Brain pericyte (primary cell): Measurements from ENCODE around the gene PIK3R6.

Source experiments
- DNase-seq: peaks from one replicate; pipeline ENCODE4 v3.0.0-alpha.2; 2012; ENCODE audit warnings: low read depth, low spot score

PIK3R6 gene, protein sequence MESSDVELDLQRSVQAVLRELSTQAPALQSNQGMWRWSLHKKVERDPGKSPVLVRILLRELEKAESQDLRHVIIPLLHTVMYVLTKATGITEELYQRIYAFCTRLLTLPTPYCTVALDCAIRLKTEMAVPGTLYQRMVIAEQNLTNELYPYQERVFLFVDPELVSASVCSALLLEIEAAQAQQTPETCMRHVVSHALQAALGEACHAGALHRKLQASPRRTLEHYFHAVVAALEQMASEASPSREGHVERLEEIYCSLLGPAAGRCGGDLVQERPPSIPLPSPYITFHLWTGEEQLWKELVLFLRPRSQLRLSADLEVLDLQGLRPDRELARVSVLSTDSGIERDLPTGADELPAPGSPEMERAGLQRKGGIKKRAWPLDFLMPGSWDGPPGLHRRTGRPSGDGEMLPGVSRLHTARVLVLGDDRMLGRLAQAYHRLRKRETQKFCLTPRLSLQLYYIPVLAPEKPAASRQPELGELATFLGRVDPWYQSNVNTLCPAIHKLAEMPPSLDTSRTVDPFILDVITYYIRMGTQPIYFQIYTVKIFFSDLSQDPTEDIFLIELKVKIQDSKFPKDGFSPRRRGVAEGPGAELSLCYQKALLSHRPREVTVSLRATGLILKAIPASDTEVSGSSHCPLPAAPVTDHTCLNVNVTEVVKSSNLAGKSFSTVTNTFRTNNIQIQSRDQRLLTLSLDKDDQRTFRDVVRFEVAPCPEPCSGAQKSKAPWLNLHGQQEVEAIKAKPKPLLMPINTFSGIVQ

DNA sequence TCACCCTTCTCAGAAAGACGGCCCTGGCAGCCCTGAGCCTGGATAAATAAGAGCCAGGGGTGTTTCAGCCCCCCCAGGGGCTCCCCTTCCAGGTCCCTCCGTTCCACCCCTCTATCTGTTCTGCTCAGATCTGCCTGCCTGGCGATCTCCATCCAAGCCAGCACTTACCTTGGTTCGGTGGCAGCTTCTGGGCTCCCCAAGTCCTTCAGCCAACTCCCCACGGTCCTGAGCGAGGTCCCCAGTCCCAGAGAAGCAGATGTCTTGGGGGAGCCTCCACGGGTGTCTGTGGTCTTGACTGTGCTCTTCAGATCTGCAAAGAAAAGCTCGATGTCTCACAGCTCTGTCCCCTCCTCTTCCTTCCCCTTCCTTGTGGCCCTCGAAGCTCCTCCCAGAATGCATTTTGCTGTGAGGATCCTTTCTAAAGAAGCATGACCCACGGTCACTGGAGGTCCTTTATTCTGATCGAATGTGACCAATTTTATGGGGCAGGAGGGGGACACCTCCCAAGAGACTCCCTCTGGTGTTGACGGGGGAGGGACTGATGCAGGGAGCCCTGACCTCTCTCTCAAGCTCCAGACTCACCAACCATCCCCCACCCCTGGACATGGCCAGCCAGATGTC lies at the start of gene PIK3R6:
Gene PIK3R6, minus strand, starts transcription at position 314 of the 621 bp plus-strand sequence. CDS start 17,880 bp downstream, outside the sequence.
- no peak for DNase-seq

GRCh38 chr17:8916466-8916865 lies 49.0 kb upstream of the PIK3R6 start:
- no peak for DNase-seq

DNA sequence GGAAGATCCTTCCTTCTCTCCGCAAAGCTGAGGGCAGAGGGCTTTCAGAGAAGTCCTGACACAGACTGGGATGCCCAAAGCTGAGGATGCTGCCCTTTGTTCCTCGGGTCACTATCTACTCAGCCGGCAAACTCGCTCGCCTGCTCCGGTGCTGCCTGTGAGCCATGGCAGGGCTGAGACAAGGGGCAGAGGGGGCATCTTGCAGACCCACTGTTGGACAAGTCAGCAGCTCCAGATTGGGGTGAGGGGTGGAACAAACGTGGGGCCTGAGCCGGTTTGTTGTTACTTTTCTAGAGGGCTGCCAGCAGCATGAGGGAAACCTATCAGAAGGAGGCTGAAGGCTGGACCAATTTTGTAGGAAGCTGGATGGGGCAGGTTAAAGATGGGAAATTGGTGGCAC lies 47.1 kb upstream of the PIK3R6 start:
- no peak for DNase-seq

- DNase-seq, result no peak
Observed at GRCh38 chr17:8913879-8914278, 46.4 kb upstream of the PIK3R6 start.

- DNase-seq, result no peak
Observed at GRCh38 chr17:8913091-8913490, 45.6 kb upstream of the PIK3R6 start.

GRCh38 chr17:8912084-8912981 lies 44.9 kb upstream of the PIK3R6 start:
- no peak for DNase-seq

GRCh38 chr17:8910969-8911604 lies 43.6 kb upstream of the PIK3R6 start:
- DNase-seq, result no peak

GRCh38 chr17:8909586-8910270 lies 42.3 kb upstream of the PIK3R6 start:
- DNase-seq, result no peak

DNA sequence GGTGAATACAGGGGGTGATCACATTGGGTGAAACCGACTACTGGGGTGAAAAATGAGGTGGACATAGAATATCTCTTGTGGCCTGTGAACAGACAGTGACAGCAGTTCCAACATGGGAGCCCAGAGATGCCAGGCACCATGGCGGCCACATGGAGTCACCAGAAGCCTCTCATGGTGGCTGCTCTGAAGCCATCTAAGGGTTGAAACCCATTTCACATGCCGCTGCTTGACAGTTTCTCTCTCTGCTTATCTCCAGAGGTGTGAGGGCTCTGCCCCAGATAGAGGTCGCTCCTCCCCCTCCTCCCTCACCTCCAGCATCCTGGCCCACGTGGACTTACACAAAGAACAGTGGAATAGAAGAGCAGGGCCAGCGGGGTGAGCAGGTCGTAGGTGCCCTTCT lies 37.9 kb upstream of the PIK3R6 start:
- DNase-seq, result no peak

GRCh38 chr17:8904686-8905085 lies 37.2 kb upstream of the PIK3R6 start:
- DNase-seq, result no peak

- no peak for DNase-seq
Observed at GRCh38 chr17:8904201-8904600, 36.7 kb upstream of the PIK3R6 start.

DNA sequence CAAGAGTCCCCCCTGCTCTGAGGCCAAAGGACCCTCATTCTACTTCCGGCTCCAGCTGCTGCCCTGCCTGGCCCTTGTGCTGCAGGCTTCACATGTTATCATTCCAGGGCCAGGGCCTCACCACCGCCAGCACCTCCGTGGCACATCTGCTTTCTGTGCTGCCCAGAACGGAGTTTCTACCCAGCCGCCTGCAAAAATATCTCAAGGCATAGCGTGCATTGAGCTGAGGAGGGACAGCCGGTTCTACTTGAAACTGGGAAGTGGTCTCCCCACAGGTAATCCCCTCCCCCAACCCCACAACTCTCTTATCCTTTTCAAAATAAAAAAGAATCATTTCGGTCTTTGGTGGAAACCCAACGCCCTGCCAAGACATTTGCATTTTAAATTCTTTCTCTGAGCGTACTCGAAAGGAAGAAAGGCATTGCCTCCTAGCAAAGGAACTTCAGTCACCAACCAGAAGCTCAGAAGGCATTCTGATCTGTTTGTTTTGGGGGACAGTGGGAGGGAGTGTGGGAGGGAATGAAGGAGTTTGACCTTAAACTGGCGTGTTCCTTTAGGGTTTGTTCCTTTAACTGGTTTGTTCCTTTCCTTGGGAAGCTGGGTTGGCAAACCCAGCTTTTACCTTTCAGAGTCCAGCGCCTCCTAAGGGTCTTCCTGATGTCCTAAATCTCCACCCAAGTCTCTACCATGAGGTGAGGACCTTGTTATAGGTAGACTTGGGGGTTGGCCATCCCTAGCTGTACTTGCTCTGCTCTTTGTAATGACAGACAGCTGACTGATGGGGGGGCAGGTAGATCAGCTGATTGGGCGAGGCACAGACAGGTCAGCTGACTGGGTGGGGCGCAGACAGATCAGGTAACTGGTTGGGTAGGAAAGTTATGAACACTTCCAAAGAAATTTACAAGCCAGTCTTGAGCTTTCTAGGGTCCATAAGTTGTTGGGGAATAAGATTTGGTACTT lies 33.4 kb upstream of the PIK3R6 start:
- DNase-seq, result no peak

DNA sequence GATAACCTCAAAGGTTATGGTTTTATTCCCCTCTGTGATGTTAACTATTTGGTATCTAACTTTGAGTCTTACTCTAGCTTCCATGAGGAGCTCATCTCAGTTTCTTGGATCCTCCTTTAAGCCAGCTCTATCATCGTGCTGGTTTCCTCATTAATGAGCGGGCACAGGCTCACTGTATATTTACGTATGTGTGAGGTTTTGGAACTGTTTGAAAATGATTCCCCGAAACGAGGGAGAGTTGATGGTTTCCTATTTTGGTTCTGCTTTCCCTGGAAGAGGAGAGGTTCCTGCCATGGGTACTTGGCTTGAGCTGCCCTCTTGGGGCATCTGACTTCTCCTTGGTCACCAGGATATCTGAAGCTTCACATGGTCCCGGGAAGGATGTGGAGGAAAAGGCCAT lies 32.7 kb upstream of the PIK3R6 start:
- no peak for DNase-seq

GRCh38 chr17:8898636-8899035 lies 31.2 kb upstream of the PIK3R6 start:
- no peak for DNase-seq

DNA sequence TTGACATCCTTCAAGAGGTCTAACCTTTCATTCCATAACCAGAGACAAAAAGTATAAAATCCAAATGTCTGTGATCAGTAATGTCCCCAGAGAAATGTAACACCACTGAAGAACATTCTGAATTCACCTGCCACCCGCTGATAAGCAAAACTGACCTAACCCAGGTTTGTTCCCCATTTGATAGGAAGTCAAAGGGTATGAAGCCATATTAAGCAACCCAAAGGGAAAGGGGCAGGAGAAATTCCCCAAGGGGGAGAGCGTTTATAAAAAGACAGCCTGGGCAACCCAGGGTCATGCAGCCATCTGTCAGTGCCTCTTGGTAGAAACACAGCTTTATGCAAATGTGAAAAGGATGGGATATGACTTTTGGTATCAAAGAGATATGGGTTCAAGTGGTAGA lies 30.7 kb upstream of the PIK3R6 start:
- DNase-seq, result no peak

DNA sequence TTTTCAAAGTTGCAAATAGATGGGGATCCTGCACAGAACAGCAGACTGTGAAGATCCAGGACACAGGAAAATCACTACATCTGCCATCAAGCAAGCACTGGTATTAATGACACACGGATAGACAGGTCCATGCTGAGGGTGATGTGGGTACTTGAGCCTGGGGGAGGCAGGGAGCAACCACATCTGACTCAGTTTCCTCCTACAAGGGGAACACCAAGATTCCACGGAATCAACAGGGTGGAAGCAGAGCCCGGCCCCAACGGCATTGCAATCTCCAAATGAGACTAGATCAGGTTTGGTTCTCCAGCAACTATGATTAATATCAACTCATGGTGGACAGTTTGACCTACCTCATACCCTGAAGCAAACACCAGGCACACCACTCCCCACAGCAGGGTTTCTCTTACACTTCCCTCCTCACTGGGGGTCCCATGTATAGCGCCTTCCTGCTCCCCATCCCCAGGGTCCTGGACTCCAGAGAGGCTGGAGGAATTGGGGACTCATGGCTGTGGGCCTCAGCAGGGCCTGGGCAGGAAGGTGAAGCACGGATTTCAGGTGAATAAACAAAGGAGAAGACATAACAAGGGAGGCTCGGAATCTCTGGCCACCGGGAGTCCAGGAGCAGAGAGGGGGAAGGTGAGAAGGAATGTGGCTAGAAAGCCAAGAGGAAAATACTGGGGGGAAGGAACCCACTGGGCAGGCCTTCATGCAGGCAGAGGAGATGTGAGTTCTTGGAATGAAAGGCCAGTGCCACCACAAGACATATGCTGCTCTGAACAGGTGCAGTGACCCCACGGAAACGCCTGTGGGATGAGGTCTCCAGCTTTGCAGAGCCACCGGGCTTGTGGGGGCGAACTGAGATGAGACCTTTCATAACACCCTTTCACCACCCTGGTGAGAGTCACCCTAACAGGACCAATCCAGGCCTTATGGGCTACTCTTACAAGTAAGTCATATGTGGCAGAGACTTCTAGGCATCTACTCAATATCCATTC lies 29.5 kb upstream of the PIK3R6 start:
- no peak for DNase-seq

DNA sequence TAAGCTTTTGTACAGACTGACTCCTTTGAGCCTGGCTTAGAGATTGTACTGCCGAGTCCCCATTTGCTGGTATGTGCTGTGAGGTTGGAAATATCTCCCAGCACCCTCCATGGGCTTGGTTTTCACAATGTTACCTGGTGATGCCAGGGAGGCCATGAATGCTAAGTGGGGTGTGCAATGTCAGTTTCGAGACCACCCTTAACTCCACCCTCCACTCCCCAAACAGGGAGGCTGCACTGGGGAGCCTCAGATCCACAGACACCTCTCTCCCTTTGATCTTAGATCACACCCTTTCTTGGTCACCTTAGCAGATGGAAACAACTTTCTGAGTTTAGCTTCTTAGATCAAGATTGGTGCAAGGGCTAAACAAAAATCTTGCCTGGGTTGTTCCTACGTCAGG lies 28.6 kb upstream of the PIK3R6 start:
- no peak for DNase-seq
